A549 (cell line): Measurements from ENCODE around the gene ADAMTS2. TPM values are rescaled to one million over a fixed set of nuclear protein-coding genes. Genes with fewer than 3 reads are reported as not detected.

Source experiments
- ATAC-seq, 2 experiments: fragments of 200-7000 bp in 1 of 2; fragments of >200 bp in 1 of 2; cut with Nextera tagmentation in 1 of 2; cut with Tn5 transposase in 1 of 2; 3 replicates each; pipeline versions ENCODE4 v1.8.0 to v1.9.1; 2018 to 2020; ENCODE audit warnings: mild to moderate bottlenecking in 1 of 2, moderate library complexity in 1 of 2
- CTCF ChIA-PET: fragments of 300-600 bp; sonication (Branson Sonifier 250); formaldehyde crosslinking; extraction: SDS; loops from one replicate; lab custom pipeline; 2021; ENCODE audit warnings: antibody characterized with exemption, inconsistent platforms; lab: Yijun Ruan, JAX
- POLR2A ChIA-PET: fragments of 350-600 bp; formaldehyde crosslinking; extraction: SDS; loops from one replicate; lab custom pipeline; 2021; ENCODE audit warnings: antibody characterized with exemption, inconsistent platforms; lab: Yijun Ruan, JAX
- DNase-seq, 2 experiments: peaks; one replicate each; pipeline versions ENCODE4 v3.0.0 to v3.0.0-alpha.2; 2011 to 2016; ENCODE audit warnings: low read depth in 1 of 2, low spot score in 1 of 2
- FAIRE-seq: peaks from 2 replicates; lab custom pipeline; 2011; peaks lifted over from hg19 to GRCh38; lab: Jason Lieb, UNC
- H3K27ac ChIP-seq, 2 experiments: fragments of >200 bp; sonication (Bioruptor Twin); formaldehyde crosslinking; 3 replicates each; pipeline ENCODE4 v1.5.1; 2016 to 2017
- H3K4me1 ChIP-seq: fragments of >200 bp; sonication (Bioruptor Twin); formaldehyde crosslinking; 3 replicates; pipeline ENCODE4 v1.6.1; 2016
- H3K4me2 ChIP-seq: fragments of >200 bp; sonication (Bioruptor Twin); formaldehyde crosslinking; 3 replicates; pipeline ENCODE4 v1.6.1; 2016
- H3K4me3 ChIP-seq: fragments of >200 bp; sonication (Bioruptor Twin); formaldehyde crosslinking; 3 replicates; pipeline ENCODE4 v1.5.1; 2016
- H3K9me3 ChIP-seq: fragments of >200 bp; sonication (Bioruptor Twin); formaldehyde crosslinking; 3 replicates; pipeline ENCODE4 v1.6.1; 2016
- BHLHE40 ChIP-seq: IDR thresholded peaks from 2 replicates; pipeline ENCODE4 v1.6.1; 2012; ENCODE audit warnings: low read depth, low read length, inconsistent platforms
- CBX8 ChIP-seq: fragments of 200-600 bp; sonication (generic); IDR thresholded peaks from 2 replicates; pipeline ENCODE4 v1.6.1; 2016
- CHD2 ChIP-seq: fragments of 150-350 bp; IDR thresholded peaks from 2 replicates; pipeline ENCODE4 v1.6.1; 2014; ENCODE audit warnings: low read length; ENCODE audit not compliant: partially characterized antibody
- CTCF ChIP-seq: fragments of >200 bp; sonication (Bioruptor Twin); formaldehyde crosslinking; IDR thresholded peaks from 3 replicates; pipeline ENCODE4 v1.5.1; 2016
- ESRRA ChIP-seq: fragments of 150-350 bp; IDR thresholded peaks from 2 replicates; pipeline ENCODE4 v1.6.1; 2014; ENCODE audit warnings: mild to moderate bottlenecking, low read length, borderline replicate concordance
- FOSB ChIP-seq: fragments of 250-450 bp; sonication (Bioruptor Pico); IDR thresholded peaks from 2 replicates; pipeline ENCODE4 v1.5.0; 2020; ENCODE audit warnings: mild to moderate bottlenecking, moderate library complexity
- HES2 ChIP-seq: fragments of >200 bp; sonication (Bioruptor Twin); formaldehyde crosslinking; IDR thresholded peaks from 2 replicates; pipeline ENCODE4 v1.6.1; 2016
- HMGXB4 ChIP-seq: fragments of 250-450 bp; sonication (Bioruptor Pico); IDR thresholded peaks from 2 replicates; pipeline ENCODE4 v1.5.0; 2021; ENCODE audit warnings: mild to moderate bottlenecking, moderate library complexity, borderline replicate concordance
- MAZ ChIP-seq: fragments of 150-350 bp; IDR thresholded peaks from 2 replicates; pipeline ENCODE4 v1.6.1; 2014; ENCODE audit warnings: antibody characterized with exemption, low read depth, low read length, borderline replicate concordance
- RARB ChIP-seq: fragments of 250-450 bp; sonication (Bioruptor Pico); IDR thresholded peaks from 2 replicates; pipeline ENCODE4 v1.8.0; 2021; ENCODE audit warnings: mild to moderate bottlenecking, moderate library complexity
- REST ChIP-seq: fragments of 200-600 bp; sonication (generic); IDR thresholded peaks from 2 replicates; pipeline ENCODE4 v1.6.1; 2016; ENCODE audit warnings: antibody characterized with exemption, mild to moderate bottlenecking, moderate library complexity
- RFX5 ChIP-seq: fragments of 450-650 bp; IDR thresholded peaks from 2 replicates; pipeline ENCODE4 v1.7.1; 2014; ENCODE audit warnings: antibody characterized with exemption, mild to moderate bottlenecking, moderate library complexity
- SREBF2 ChIP-seq: fragments of 450-650 bp; IDR thresholded peaks from 2 replicates; pipeline ENCODE4 v1.6.1; 2014; ENCODE audit warnings: mild to moderate bottlenecking, moderate library complexity
- TFCP2L1 ChIP-seq: fragments of 250-450 bp; sonication (Bioruptor Pico); IDR thresholded peaks from 2 replicates; pipeline ENCODE4 v1.5.0; 2021; ENCODE audit warnings: mild to moderate bottlenecking
- USF2 ChIP-seq: fragments of 450-650 bp; IDR thresholded peaks from 2 replicates; pipeline ENCODE4 v1.6.1; 2014; ENCODE audit warnings: antibody characterized with exemption
- ZC3H11A ChIP-seq: fragments of 450-650 bp; IDR thresholded peaks from 2 replicates; pipeline ENCODE4 v1.6.1; 2014; ENCODE audit warnings: antibody characterized with exemption, mild to moderate bottlenecking
- WGBS: methylation state at CpG from one replicate; pipeline ENCODE4 v1.1.6; 2017; ENCODE audit errors: missing lambda C conversion rate; 5-methylcytosine and 5-hydroxymethylcytosine counted together
- polyA plus RNA-seq, 4 experiments: library from polyadenylated mRNA; depleted of rRNA in 3 of 4; stranded (reverse); fragments of >200 nt; fragmentation: RNase III in 1 of 4; extraction: RNeasy Plus Mini Kit Qiagen cat#74134 plus additional on column Dnase treatment in 1 of 4; gene quantifications; 2 replicates in 3 of 4; 3 replicates in 1 of 4; pipeline ENCODE4 v1.2.3, GENCODE V29; 2011 to 2017

ADAMTS2 gene
- polyA plus RNA-seq, 2 of the 4 experiments (the other 2 are of a cell fraction): not detected

GRCh38 chr5:179113143-179113530, 232.1 kb downstream of the ADAMTS2 start:
- H3K4me3 ChIP-seq: no peak overlapping the region
- ATAC-seq (no peak), FAIRE-seq (no peak), DNase-seq (no peak)
- ChIA-PET CTCF (no interaction called here), POLR2A (no interaction called here)
- H3K9me3 ChIP-seq: peaks cover 18% of the 10 kb centered on the region; the same call in 2 of the 3 replicates
- TF ChIP-seq REST: no peak
- TF ChIP-seq RARB (CRISPR knock-in tag): no peak
- no peak for TF ChIP-seq CHD2
- no peak for TF ChIP-seq SREBF2
- H3K27ac ChIP-seq: no peak overlapping the region
- H3K4me2 ChIP-seq: no peak overlapping the region
- 31% methylated on average over 13 of the region's 13 CpGs for WGBS
- H3K4me1 ChIP-seq: no peaks in the 10 kb centered on the region

GRCh38 chr5:179112469-179113142, 232.7 kb downstream of the ADAMTS2 start:
- CTCF ChIA-PET: no interaction called here
- DNase-seq (no peak), ATAC-seq (no peak), FAIRE-seq (no peak)
- TF ChIP-seq ESRRA (no peak), USF2 (no peak), TFCP2L1 (no peak), BHLHE40 (no peak), HMGXB4 (CRISPR knock-in tag) (no peak), RFX5 (no peak), ZC3H11A (no peak), CBX8 (no peak), MAZ (no peak), HES2 (no peak), CTCF (no peak), SREBF2 (no peak), FOSB (CRISPR knock-in tag) (no peak)
- POLR2A ChIA-PET: no interaction called here
- no peak overlapping the region for H3K4me2 ChIP-seq
- peaks cover 20% of the 10 kb centered on the region; the same call in 2 of the 3 replicates for H3K9me3 ChIP-seq
- H3K4me3 ChIP-seq: no peak overlapping the region
- 16% methylated on average over 11 of the region's 12 CpGs for WGBS
- H3K27ac ChIP-seq: no peak overlapping the region
- no peaks in the 10 kb centered on the region for H3K4me1 ChIP-seq
